Raji (cell line): ENCODE results near the gene ZC3H14.

Experiments
- POLR2A ChIP-seq: IDR thresholded peaks from 2 replicates; pipeline ENCODE4 v1.6.1; 2011; ENCODE audit warnings: low read depth, low read length, control low read depth; ENCODE audit not compliant: insufficient read depth

ZC3H14 gene

GRCh38 chr14:88614218-88614907 is 51.5 kb downstream of the ZC3H14 start:
- no peak for TF ChIP-seq POLR2A

- TF ChIP-seq POLR2A = no peak
These were observed 53.9 kb downstream of the ZC3H14 start for GRCh38 chr14:88616697-88617096.

DNA sequence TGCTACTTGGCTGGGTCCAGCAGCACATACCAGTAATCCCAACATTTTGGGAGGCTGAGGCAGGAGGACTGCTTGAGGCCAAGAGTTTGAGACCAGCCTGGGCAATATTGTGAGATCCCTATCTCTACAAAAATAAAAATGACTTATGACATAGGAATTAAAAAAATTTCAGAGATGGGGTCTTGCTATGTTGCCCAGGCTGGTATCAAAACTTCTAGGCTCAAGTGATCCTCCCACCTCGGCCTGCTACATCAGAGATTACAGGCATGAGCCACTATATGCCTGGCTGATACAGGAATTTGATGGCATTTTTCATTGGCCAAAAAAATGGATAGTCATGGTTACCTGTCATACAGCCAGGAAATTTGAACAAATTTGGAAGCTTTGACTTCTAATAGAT is 54.6 kb downstream of the ZC3H14 start:
- TF ChIP-seq POLR2A = no peak

GRCh38 chr14:88618476-88618875 is 55.6 kb downstream of the ZC3H14 start:
- TF ChIP-seq POLR2A = no peak

DNA sequence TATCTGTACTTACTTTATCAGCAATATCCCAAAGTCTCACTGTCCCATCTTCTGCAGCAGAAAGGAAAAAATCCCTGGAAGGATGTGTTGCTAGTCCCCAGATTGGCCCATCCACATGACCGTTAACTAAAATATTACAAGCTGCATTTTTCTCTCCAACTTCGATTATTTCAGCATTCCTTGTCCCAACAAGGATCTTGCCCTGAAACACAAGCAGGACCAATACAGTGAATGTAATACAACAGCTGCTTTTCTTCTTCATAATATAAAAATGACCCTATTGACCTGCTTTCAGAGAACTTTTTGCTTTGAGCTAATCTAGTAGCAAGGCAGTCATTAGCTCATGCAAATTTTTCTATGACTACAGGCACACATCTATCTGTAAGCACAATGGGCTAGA is 58.3 kb downstream of the ZC3H14 start:
- no peak for TF ChIP-seq POLR2A

- TF ChIP-seq POLR2A = no peak
These were observed 62.8 kb downstream of the ZC3H14 start for GRCh38 chr14:88625671-88626070.

GRCh38 chr14:88628033-88628432 is 65.2 kb downstream of the ZC3H14 start:
- TF ChIP-seq POLR2A = no peak

GRCh38 chr14:88628462-88628861 is 65.6 kb downstream of the ZC3H14 start:
- no peak for TF ChIP-seq POLR2A

DNA sequence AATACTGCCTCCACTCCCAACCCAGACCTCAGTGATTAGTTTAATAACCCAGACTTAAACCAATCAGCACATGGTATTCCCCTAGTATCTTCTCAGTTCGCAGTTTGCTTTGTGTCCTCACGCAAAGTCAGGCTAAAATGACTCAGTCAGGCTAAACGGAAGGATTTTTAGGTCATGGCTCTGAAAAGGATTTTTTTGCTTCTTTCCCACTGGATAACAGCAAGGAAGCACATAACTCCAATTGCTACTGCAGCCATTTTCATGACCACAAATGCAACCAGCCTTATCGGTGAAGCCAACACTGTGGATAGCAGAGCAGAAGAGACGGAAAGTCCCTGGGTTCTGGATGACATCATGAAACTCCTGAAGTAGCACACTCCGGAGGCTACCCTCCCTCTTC is 67.7 kb downstream of the ZC3H14 start:
- no peak for TF ChIP-seq POLR2A

DNA sequence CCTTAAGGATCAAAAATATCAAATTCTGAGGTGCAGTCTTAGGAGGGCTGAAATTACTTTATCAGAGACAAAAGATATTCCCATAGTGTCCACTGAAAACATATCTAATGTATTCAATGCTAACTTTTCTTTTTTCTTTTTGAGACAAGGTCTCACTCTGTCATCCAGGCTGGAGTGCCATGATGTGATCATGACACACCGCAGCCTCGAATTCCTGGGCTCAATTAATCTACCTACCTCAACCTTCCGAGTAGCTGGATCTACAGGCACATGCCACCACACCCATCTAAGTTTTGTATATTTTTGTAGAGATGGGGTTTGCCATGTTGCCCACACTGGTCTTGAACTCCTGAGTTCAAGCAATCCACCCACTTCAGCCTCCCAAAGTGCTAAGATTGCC is 68.3 kb downstream of the ZC3H14 start:
- no peak for TF ChIP-seq POLR2A

GRCh38 chr14:88632512-88632911 is 69.7 kb downstream of the ZC3H14 start:
- TF ChIP-seq POLR2A = no peak

GRCh38 chr14:88639221-88639620 is 76.4 kb downstream of the ZC3H14 start:
- no peak for TF ChIP-seq POLR2A

- no peak for TF ChIP-seq POLR2A
These were observed 97.2 kb downstream of the ZC3H14 start for GRCh38 chr14:88660056-88660455.

GRCh38 chr14:88667555-88668273 is 104.9 kb downstream of the ZC3H14 start:
- TF ChIP-seq POLR2A = no peak

- TF ChIP-seq POLR2A = no peak
These were observed 105.7 kb downstream of the ZC3H14 start for GRCh38 chr14:88668448-88669116.

DNA sequence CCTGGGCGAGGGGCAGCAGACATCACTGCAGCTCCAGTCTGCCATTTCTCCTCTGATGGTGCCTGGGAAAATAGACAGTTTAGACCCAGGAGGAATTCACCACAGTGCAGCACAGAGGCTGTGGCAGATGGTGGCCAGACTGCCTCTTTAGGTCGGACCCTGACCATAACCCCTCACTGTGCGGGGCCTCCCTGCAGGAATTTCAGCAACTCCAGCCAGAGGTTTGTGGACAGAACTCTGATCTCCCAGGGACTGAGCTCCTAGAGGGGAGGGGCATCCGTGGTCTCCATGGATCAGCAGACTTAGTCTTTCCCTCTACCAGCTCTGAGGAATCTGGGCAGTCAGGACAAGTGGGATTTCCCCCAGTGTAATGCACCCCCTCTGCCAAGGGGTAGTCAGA is 106.5 kb downstream of the ZC3H14 start:
- no peak for TF ChIP-seq POLR2A
